ENCODE data around the gene CHN2.

DNA sequence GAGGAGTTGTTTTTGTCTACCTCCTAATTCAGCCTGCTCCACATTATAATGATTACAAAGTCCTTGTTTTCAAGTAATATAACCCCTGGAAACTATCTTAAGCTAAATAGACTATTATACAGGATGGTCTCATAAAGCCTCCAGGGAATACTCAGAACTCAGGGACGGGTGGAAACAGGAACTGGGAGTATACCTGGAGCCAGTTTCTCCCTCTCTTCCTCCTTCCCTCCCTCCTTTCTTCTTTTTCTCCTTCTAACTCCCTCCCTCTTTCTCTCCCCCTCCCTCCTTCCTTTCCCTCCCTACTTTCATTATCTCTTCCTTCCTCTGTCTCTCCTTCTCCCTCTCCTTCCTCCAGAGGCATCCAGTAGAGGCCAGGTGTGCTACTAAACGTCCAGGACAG is 292.8 kb downstream of the CHN2 start:
- TF ChIP-seq CTCF (IDR thresholded peaks at IDR 0.05) (no peak), ETV6 (CRISPR knock-in tag; IDR thresholded peaks at IDR 0.05) (no peak), FOXK1 (CRISPR knock-in tag; IDR thresholded peaks at IDR 0.05) (no peak), E2F5 (CRISPR knock-in tag; IDR thresholded peaks at IDR 0.05) (no peak), ZBTB21 (CRISPR knock-in tag; IDR thresholded peaks at IDR 0.05; ENCODE audit: borderline replicate concordance) (no peak), ZNF121 (CRISPR knock-in tag; IDR thresholded peaks at IDR 0.05) (no peak), AFF4 (CRISPR knock-in tag; IDR thresholded peaks at IDR 0.05; ENCODE audit: borderline replicate concordance) (no peak), ELF4 (CRISPR knock-in tag; IDR thresholded peaks at IDR 0.05; ENCODE audit: low read depth) (no peak), NR2C2 (CRISPR knock-in tag; IDR thresholded peaks at IDR 0.05) (no peak), ESRRA (CRISPR knock-in tag; IDR thresholded peaks at IDR 0.05; ENCODE audit: borderline replicate concordance) (no peak)
- TF ChIP-seq, protein P1, sequence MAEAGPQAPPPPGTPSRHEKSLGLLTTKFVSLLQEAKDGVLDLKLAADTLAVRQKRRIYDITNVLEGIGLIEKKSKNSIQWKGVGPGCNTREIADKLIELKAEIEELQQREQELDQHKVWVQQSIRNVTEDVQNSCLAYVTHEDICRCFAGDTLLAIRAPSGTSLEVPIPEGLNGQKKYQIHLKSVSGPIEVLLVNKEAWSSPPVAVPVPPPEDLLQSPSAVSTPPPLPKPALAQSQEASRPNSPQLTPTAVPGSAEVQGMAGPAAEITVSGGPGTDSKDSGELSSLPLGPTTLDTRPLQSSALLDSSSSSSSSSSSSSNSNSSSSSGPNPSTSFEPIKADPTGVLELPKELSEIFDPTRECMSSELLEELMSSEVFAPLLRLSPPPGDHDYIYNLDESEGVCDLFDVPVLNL (CRISPR knock-in tag; IDR thresholded peaks at IDR 0.05; ENCODE audit: borderline replicate concordance, low read depth) = no peak
- TF ChIP-seq, protein P2, sequence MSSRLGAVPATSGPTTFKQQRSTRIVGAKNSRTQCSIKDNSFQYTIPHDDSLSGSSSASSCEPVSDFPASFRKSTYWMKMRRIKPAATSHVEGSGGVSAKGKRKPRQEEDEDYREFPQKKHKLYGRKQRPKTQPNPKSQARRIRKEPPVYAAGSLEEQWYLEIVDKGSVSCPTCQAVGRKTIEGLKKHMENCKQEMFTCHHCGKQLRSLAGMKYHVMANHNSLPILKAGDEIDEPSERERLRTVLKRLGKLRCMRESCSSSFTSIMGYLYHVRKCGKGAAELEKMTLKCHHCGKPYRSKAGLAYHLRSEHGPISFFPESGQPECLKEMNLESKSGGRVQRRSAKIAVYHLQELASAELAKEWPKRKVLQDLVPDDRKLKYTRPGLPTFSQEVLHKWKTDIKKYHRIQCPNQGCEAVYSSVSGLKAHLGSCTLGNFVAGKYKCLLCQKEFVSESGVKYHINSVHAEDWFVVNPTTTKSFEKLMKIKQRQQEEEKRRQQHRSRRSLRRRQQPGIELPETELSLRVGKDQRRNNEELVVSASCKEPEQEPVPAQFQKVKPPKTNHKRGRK (CRISPR knock-in tag; IDR thresholded peaks at IDR 0.05; ENCODE audit: borderline replicate concordance) = no peak
- TF ChIP-seq, protein P3, sequence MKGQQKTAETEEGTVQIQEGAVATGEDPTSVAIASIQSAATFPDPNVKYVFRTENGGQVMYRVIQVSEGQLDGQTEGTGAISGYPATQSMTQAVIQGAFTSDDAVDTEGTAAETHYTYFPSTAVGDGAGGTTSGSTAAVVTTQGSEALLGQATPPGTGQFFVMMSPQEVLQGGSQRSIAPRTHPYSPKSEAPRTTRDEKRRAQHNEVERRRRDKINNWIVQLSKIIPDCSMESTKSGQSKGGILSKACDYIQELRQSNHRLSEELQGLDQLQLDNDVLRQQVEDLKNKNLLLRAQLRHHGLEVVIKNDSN (CRISPR knock-in tag; IDR thresholded peaks at IDR 0.05) = no peak

Measured in WTC11 (cell line).